M059J (cell line): ENCODE measurements around the gene HBA1. TPM values are rescaled to one million over a fixed set of nuclear protein-coding genes. Genes with fewer than 3 reads are reported as not detected.
"Not testable (repeated sequence)": the region's sequence is repeated elsewhere in the genome, so short reads cannot be mapped to it uniquely, and the experiment has no call there.

ENCODE experiments used
- DNase-seq: peaks from one replicate; pipeline ENCODE4 v3.0.0-alpha.2; 2012; ENCODE audit warnings: low read depth
- total RNA-seq: library from RNA; depleted of rRNA; stranded (reverse); fragments of >200 nt; shearing (Covaris generic); gene quantifications from 2 replicates; pipeline ENCODE4 v1.2.3, GENCODE V29; 2014; rRNA removed

HBA1 gene
- total RNA-seq, 1 experiment from 2014 or later, result not detected

DNA sequence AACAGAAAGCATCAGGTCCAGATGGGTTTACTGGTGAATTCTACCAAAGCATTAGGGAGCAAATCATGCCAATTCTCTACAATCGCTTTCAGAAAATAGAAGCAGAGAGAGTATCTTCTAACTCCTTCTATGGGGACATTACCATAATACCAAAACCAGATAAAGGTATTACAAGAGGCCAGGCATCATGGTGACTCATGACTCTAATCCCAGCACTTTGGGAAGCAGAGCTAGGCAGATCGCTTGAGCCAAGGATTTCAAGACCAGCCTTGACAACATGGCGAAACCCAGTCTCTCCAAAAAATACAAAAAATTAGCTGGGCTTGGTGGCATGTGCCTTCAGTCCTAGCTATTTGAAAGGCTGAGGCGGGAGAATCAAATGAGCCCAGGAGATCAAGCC, 26.8 kb downstream of the HBA1 start:
- DNase-seq, result no peak

DNA sequence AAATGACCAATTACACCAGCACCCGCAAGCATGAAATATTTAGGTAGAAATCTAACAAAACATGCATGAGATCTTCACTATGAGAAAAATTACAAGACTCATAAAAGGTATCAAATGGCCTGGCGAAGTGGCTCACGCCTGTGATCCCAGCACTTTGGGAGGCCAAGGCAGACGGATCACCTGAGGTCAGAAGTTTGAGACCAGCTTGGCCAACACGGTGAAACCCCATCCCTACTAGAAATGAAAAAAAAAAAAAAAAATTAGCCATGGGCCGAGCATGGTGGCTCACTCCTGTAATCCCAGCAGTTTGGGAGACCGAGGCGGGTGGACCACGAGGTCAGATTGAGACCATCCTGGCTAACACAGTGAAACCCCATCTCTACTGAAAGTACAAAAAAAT, 27.6 kb downstream of the HBA1 start:
- not testable (repeated sequence) for DNase-seq

DNA sequence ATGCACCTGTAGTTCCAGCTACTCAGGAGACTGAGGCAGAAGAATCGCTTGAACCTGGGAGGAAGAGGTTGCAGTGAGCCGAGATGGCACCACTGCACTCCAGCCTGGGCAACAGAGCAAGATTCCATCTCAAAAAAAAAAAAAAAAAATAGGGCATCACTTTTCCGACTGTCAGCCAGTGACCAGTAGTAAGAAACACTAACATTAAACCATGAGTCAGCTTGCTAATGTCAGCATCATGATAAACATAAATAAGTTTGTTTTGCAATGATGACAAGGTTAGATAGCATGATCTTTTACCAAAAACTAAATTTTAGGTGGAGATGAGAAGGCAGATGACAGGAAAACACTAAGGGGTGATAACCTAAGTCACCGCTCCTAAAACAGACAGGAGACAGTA, 32.9 kb downstream of the HBA1 start:
- DNase-seq, result not testable (repeated sequence)

DNA sequence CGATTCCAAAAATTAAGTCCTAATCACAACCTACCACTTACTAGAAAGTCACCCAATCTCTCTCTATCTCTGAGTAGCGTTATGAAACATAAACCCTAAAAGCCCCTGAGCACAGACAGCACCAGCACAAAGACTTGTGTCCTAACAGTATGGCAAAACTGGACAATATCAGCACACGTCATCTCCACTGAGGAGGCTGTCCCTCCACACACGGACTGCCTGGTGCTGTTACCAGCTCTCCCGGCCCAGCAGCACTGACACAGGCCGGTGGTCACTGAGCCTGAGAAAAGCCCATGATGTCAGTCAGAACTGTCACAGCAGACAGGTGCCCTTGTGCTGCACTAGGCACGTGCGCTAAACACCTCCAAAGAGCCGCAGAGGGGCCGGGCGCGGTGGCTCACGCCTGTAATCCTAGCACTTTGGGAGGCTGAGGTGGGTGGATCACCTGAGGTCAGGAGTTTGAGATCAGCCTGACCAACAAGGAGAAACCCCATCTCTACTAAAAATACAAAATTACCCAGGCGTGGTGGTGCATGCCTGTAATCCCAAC, 35.2 kb downstream of the HBA1 start:
- DNase-seq, result not testable (repeated sequence)

DNA sequence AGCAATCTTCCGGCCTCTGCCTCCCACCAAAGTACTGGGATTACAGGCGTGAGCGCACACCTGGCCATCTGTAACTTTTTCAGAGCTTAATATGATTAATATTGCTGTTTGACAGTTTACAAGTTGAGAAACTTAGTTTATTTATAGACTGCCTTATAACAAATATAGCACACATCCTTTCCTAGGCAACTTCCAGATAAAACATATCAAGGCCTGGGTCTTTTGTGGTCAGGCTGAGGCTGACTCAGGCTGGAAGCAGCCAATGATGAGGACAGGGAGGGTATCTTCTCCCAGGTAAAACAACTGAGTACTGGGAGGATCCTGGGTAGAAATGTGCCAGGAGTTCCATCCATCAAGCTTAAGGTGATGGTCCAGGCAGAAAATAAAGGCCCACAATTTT, 36.5 kb downstream of the HBA1 start:
- DNase-seq, result peak; percentile 36

DNA sequence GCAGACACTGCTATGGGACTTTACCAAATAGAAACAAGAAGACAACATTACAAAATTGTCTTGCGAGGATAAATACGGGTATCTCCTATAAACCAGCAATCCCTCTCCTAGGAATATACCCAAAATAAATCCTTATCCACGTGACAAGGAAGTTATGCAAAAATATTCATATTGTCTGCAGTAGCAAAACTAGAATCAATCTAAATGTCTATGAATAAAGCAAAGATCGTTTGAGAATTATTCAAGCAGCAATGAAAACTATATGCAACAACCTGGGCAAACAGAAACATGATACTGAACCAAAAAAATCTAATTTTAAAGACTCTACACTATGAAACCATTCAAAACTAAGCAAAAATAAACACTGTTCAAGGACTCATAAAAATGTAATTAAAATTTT, 43.5 kb downstream of the HBA1 start:
- no peak for DNase-seq

Other genes with a start within 250 kb of the HBA1 start
- 8.3 and 11.2 TPM in 2 replicates for gene POLR3K, start 123.1 kb upstream of the HBA1 start, total RNA-seq
- 49.5 and 50.4 TPM in 2 replicates for gene SNRNP25, start 122.9 kb upstream of the HBA1 start, total RNA-seq
- 4.9 and 11.9 TPM in 2 replicates for gene RHBDF1, start 104.0 kb upstream of the HBA1 start, total RNA-seq
- 67.3 and 91.9 TPM in 2 replicates for gene MPG, start 98.5 kb upstream of the HBA1 start, total RNA-seq
- 5.3 and 6.9 TPM in 2 replicates for gene NPRL3, start 38.0 kb upstream of the HBA1 start, total RNA-seq
- not detected in 2 replicates for gene HBZ, start 24.0 kb upstream of the HBA1 start, total RNA-seq
- gene HBM, start 10.7 kb upstream of the HBA1 start, total RNA-seq, result not detected in 2 replicates
- gene HBA2, start 3.8 kb upstream of the HBA1 start, total RNA-seq, result 1.4 TPM in 1 of 2 replicates, not detected in the other
- not detected in 2 replicates for gene HBQ1, start 3.8 kb downstream of the HBA1 start, total RNA-seq
- gene LUC7L, start 52.8 kb downstream of the HBA1 start, total RNA-seq, result 15.0 and 15.8 TPM in 2 replicates
- gene FAM234A, start 58.1 kb downstream of the HBA1 start, total RNA-seq, result 166 and 215 TPM in 2 replicates
- not detected in 2 replicates for gene RGS11, start 99.3 kb downstream of the HBA1 start, total RNA-seq
- not detected in 2 replicates for gene ARHGDIG, start 103.9 kb downstream of the HBA1 start, total RNA-seq
- 0.25 TPM in 1 of 2 replicates, not detected in the other for gene PDIA2, start 106.5 kb downstream of the HBA1 start, total RNA-seq
- gene AXIN1, start 176.0 kb downstream of the HBA1 start, total RNA-seq, result 6.6 and 15.5 TPM in 2 replicates
- gene MRPL28, start 193.9 kb downstream of the HBA1 start, total RNA-seq, result 162 and 177 TPM in 2 replicates
- gene PGAP6, start 205.3 kb downstream of the HBA1 start, total RNA-seq, result 54.9 and 71.2 TPM in 2 replicates
- 92.0 and 101 TPM in 2 replicates for gene NME4, start 220.5 kb downstream of the HBA1 start, total RNA-seq
- 2.2 and 6.6 TPM in 2 replicates for gene DECR2, start 225.2 kb downstream of the HBA1 start, total RNA-seq
- gene RAB11FIP3, start 249.0 kb downstream of the HBA1 start, total RNA-seq, result 14.0 and 21.1 TPM in 2 replicates